Activated CD8-positive, alpha-beta memory T cell treated with anti-CD3 and anti-CD28 coated beads, Interleukin-2, amount 50 U/mL, for 48 hours (primary cell): Measurements from ENCODE around the gene GLG1.
"Not testable (repeated sequence)": the region's sequence is repeated elsewhere in the genome, so short reads cannot be mapped to it uniquely, and the experiment has no call there.

Experiments
- DNase-seq: peaks from one replicate; pipeline ENCODE4 v3.0.0-alpha.2; 2020

The GLG1 gene

DNA sequence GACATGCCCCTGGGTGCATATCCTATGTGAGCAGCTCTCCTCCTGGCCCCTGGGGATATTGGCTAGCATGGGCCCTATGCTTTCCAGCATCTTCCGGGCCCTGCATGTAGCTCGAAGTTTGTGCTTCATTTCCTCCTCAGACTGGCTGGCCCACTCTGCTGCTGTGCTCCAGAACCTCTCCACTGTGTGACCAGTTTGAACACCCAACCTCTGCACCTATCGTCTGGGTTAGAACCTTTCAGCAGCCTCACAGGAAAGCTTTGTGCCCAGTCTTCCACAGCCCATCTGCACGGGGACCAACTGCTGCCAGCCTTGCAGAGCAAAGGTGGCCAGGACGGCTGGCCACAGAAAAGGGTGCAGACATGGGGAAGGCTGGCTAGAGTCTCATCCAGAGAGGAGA is 175.4 kb downstream of the GLG1 start:
- no peak for DNase-seq

DNA sequence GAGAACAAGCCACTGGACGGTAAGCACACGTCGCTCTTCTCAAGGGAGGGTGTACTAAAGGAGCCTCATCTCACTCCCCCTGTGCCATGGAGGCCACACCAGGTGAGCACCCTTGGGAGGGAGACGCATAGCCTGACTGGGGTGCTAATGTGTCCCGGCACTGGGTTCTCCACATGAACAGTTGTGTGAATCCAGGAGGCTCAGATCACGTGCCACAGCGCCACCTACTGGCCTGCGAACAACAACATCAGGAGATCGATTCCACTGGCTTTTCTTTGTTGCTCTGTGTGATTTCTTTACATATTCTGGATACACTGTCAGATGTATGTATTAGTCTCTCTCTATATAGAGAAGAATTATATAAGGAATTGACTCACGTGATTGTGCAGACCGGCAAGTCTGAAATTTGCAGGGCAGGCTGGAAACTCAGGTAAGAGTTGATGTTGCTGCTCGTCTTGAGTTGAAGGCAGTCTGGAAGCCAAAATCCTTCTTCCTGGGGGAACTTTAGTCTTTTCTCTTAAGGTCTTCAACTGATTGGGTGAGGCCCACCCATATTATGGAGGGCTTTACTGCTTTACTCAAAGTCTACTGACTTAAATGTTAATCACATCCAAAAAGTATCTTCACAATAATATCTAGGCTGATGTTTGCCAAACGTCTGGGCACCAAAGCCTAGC is 176.7 kb downstream of the GLG1 start:
- DNase-seq, result peak; percentile 73

- DNase-seq, result not testable (repeated sequence)
These were observed 178.4 kb downstream of the GLG1 start for GRCh38 chr16:74428493-74428892.

- DNase-seq, result not testable (repeated sequence)
These were observed 181.2 kb downstream of the GLG1 start for GRCh38 chr16:74425751-74426150.

DNA sequence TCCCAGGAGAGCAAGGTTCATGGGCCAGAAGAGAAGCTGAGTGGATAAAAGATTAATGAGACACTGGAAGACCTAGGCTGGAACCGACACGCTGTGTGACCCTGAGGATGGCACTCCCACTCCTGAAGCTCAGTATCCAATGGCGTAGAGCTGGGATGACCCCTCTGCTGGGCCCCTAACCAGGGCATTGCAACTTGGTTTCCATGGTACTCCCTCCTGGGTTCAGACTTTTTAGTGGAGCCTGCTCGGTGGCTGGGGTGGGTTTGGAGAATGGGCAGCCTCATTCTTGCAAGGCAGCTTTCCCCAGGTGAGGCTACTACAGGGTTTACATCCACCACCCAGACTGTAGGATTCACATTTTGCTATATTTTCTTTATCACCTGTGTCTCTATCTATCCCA is 183.2 kb downstream of the GLG1 start:
- not testable (repeated sequence) for DNase-seq

DNA sequence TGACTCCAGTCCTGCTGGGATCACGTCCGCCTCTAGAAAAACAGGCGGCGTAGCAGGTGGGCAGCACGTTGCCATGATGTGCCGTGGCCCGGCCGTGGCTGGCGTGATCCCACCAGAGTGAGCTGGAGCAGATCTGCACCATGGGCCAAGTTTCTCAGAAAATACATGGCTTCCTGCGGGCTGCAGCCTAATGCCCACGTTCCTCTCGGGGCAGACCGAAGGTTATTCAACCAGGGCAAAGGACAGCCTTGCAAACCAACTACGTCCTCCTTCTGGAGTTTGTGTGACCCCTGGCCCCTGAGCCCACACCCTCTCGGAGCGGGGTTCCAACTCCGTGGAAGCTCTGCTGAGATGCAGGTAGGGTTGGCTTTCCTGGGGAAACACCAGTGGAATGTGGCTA is 184.8 kb downstream of the GLG1 start:
- not testable (repeated sequence) for DNase-seq

- DNase-seq, result not testable (repeated sequence)
These were observed 185.5 kb downstream of the GLG1 start for GRCh38 chr16:74421482-74421785.

GRCh38 chr16:74420612-74421481 is 186.1 kb downstream of the GLG1 start, which contains the start of gene CLEC18B:
Gene CLEC18B, minus strand, starts transcription at chr16:74421478. Its CDS starts 208 bp downstream, at chr16:74421270.
- not testable (repeated sequence) for DNase-seq

- DNase-seq, result not testable (repeated sequence)
These were observed 187.1 kb downstream of the GLG1 start for GRCh38 chr16:74419811-74420210.

DNA sequence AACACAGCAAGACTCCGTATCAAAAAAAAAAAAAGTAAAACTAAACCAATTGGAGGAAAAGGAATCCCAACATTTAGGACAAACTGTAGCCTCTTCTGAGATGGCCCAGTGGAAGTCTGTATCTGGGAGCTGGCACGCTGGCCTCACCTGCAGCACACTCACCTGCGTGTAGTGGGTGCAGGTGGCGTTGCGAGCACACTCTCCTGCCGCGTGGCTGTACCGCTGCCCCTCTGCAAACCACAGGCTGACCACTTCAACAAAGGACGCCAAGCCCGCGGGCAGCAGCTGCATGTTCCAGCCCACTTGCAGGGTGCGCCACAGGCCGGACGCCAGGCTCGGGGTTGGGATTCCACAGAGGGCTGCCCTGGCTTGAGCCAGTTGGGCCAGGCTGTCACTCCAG is 189.0 kb downstream of the GLG1 start:
- not testable (repeated sequence) for DNase-seq

- not testable (repeated sequence) for DNase-seq
These were observed 193.0 kb downstream of the GLG1 start for GRCh38 chr16:74413920-74414319.

GRCh38 chr16:74413485-74413884 is 193.4 kb downstream of the GLG1 start:
- DNase-seq, result not testable (repeated sequence)

- DNase-seq, result not testable (repeated sequence)
These were observed 194.0 kb downstream of the GLG1 start for GRCh38 chr16:74412775-74413390.

DNA sequence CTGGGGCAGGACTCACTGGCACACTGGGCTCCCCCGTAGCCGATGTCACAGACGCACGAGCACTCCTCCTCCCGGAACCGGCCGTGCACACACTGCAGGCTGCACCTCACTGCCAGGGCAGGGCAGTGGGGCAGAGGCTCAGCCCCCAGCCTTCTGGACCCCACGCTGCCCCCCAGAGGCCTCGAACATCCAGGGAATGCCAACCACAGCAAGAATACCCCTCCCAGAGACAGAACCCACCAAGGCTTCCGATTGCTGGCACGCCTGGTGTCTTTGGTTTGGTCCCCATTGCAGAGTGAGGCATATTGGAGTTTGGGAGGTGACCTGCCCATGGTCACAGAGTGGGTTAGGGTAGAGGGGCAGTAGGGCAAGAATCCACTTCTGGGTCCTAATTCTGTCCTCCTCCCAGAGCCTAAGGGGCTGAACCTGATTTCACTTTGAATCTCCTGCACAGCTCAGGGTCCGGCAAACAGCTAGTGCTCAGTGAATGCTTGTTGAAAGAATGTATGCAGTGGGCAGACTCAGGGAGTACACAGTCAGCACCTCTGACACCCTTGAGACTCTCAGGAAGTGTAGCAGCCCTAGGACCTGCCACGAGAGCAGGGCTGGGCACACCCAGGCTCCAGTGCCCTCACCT is 194.7 kb downstream of the GLG1 start:
- not testable (repeated sequence) for DNase-seq

GRCh38 chr16:74410981-74411380 is 195.9 kb downstream of the GLG1 start:
- DNase-seq, result not testable (repeated sequence)

GRCh38 chr16:74410057-74410957 is 196.6 kb downstream of the GLG1 start:
- not testable (repeated sequence) for DNase-seq

DNA sequence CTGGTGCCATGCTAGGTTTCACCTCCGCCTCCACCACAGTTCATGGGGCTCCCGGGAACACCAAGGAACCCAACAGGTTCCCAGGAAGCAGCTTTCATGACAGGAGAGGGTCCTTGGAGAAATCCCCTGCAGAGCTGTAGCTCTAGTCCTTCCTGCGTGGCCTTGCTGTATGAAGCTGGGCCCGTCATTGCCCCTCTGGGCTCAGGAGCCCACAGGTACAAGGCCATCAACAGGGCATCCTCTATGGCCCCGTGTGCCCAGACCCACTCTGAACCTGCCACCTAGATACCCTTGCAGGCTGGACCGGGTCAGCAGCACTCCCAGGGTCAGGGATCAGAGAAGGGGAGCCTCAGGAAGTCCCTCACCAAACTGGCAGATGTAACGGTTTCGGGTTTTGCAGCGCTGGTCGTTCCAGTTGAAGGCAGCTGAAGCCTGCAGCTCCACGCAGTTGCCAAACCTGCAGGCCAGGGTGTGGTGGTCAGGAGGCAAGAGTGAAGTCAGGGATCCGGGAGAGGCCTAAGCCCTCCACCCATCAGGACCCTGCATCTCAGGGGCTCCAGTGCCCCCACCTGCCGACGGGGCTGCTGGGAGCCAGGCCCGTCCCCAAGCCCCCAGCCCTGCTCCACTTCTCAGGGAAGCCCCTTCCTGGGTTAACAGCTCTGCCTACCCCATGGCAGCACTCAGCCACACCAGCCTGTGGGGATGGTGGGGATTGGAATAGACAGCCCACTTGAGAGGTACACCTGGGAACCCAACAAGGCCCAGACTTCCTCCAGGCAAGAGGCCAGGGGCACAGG is 197.5 kb downstream of the GLG1 start:
- not testable (repeated sequence) for DNase-seq

DNA sequence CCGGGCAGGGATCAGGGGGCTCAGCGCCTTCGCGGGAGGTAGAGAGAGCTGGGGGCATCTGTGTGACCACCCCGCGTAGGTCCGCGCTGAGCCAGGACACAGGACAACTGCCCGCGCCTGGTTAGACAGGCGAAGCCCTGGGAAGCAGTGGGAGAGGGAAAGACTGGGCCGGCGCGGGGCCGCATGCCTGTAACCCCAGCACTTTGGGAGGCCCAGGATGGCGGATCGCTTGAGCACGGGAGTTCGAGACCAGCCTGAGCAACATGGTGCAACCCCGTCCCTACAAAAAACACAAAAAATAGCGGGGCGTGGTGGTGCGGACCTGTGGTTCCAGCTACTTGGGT is 199.6 kb downstream of the GLG1 start:
- not testable (repeated sequence) for DNase-seq

DNA sequence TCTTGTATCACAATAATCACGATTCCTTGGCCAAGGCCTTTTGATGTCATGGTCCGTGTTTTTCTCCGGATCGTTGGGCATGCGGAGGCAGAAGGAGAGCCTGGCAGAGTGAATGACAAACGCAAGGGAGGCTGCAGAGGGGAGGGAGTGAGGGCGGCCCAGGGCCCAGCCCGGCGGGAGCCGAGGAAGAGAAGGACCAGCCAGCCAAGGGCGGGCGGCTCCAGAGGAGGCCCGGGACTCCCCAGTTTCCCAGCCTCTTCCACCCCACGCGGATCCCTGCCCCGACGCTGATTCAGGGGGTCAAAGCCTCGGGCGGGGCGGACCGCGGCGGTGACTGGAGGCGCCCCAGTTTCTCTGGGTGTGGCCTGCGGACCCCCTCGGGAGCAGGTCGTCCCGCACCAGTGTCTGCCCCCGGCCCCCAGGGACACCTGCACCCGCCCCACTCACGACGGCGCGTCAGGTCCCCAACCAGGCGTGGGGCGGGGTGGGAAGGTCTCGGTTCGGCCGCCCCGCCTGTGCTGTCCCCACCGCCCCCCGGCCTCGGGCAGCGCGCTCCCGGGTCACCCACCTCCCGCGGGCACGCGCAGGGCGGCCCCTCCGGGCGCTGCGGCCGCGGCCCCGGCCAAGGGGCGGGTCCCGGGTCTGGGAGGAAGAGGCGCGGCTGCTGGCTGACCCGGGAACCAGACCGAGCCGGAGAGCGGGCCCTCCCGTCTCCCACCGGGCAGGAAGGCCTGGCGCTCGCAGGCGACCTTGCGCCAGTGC is 200.1 kb downstream of the GLG1 start:
- DNase-seq, result not testable (repeated sequence)

DNA sequence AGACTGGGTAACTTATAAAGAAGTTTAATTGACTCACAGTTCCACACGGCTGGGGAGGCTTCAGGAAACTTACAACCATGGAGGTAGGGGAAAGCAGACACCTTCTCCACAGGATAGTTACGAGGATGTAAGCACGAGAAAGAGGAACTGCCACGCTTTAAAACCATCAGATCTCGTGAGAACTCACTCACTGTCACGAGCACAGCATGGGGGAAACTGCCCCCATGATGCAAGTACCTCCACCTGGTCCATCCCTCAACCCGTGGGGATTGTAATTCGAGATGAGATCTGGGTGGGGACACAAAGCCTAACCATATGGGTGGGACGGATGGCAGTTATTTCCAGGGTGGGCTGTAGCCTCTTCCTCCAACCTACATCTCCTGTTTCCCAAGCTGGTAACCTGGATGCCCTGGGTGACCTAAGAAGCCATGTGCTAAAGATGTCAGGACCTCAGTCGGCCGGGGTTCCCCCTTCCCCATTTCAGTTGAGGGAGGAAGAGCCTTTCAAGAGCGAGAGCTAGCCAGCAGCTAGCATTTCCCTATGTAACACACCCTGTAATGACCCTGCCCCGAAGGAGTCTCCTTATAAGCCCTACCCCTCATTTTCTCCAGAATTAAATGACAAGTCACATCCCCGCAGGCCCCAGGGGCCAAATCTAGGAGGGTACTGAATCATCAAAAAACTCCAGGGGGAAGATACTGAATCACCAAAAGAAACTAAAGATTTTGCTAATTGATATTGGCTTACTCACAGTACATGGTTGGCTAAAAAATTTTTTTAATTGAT is 202.6 kb downstream of the GLG1 start:
- DNase-seq, result not testable (repeated sequence)
